HS-5 (cell line): Measurements from ENCODE around the gene UIMC1.
"Not testable (repeated sequence)": the region's sequence is repeated elsewhere in the genome, so short reads cannot be mapped to it uniquely, and the experiment has no call there.

Experiments
- DNase-seq: peaks from one replicate; pipeline ENCODE4 v3.0.0-alpha.2; 2012; ENCODE audit warnings: low read depth

Gene UIMC1

DNA sequence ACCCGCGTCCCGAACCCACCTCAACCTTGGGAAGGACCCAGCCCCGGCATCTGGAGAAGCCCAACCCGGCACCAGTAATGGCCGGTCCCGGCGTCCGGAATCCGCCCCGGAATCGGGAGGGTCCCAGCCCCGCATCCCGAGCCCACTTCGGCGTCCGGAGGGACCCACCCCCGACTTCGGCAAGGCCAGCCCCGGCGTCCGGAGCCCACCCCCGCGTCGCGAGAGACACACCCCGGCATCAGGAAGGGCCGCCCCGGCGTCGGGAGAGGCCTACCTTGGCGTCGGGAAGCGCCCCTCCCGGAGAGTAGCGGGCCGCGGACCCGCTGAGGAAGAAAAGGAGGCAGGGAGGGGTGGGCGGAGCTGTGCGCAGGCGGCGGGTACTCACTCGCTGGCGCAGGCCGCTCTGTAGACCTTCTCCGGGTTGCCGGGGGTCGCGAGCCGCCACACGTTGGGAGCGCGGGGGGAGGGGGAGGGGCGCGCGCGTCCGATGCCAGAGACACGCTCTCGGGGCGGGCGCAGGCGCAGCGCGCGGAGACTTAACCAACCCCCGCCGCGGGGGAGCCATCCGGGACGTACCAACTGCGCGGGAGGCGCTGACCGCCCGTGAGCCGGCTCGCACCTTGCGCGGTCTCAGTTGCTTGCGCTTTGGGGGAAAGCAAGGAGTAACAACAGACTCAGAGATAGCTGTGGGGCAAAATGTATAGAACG is at the start of gene UIMC1:
TSS of gene UIMC1 (minus strand) at position 515 of the 708 bp plus-strand sequence. CDS start 24,164 bp downstream, outside the sequence.
- peak; percentile 75 for DNase-seq

GRCh38 chr5:177049285-177049684 is 42.7 kb upstream of the UIMC1 start:
- no peak for DNase-seq

DNA sequence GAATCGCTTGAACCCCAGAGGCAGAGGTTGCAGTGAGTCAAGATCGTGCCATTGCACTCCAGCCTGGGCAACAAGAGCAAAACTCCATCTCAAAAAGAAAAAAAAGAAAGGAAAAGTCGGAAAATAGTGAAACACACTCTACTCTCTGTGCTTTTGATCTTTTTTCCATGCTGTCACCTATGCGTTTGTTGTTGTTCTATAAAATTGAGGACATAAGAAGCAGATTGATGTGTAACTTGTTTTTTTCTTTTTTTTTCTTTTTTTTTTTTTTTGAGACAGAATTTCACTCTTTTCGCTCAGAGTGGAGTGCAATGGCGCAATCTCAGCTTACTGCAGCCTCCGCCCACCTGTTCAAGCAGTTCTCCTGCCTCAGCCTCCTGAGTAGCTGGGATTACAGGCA is 42.0 kb upstream of the UIMC1 start:
- not testable (repeated sequence) for DNase-seq

GRCh38 chr5:177045631-177046030 is 39.1 kb upstream of the UIMC1 start:
- no peak for DNase-seq

DNA sequence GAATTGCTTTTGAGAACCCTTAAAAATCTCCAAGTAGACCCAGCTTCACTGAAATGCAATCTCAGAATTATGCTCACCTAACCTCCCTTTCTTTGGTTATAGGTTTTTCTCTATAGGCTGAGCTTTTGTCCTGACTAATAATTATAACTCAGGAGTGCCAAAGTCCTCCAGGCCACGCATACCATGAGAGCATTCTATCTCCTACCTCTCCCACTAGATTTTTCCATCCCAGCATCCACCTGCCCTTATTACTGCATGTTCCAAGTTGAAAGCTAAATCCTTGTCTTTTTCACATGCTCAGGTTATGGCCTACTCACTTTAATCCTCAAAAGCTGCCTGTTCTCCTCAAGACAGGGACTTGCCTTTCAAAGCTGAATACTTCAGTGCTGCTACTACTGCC is 38.1 kb upstream of the UIMC1 start:
- no peak for DNase-seq

GRCh38 chr5:177043958-177044357 is 37.4 kb upstream of the UIMC1 start:
- DNase-seq = no peak

- no peak for DNase-seq
These were observed 36.5 kb upstream of the UIMC1 start for GRCh38 chr5:177043114-177043513.

DNA sequence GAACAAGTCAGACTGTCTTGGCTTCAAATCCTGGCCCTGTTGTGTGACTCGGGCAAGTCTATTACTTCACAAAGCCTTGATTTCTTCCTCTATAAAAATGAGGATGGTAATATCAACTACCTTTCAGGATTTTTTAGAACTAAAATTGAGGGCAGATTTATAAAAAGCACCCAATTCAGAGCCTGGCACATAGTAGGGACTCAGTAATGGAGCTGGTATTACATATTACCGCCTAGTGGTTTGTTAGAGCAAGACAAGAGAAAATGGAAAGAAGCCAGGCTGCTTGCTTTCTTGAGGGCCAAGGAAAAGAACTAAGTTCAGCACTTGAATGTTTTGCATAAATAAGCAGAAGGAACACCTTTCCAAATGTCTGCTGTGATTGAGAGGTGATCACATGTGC is 35.4 kb upstream of the UIMC1 start:
- DNase-seq = no peak

GRCh38 chr5:177040814-177041420 is 34.3 kb upstream of the UIMC1 start:
- DNase-seq = no peak

GRCh38 chr5:177036921-177037320 is 30.3 kb upstream of the UIMC1 start:
- no peak for DNase-seq

GRCh38 chr5:177036443-177036842 is 29.9 kb upstream of the UIMC1 start:
- no peak for DNase-seq

DNA sequence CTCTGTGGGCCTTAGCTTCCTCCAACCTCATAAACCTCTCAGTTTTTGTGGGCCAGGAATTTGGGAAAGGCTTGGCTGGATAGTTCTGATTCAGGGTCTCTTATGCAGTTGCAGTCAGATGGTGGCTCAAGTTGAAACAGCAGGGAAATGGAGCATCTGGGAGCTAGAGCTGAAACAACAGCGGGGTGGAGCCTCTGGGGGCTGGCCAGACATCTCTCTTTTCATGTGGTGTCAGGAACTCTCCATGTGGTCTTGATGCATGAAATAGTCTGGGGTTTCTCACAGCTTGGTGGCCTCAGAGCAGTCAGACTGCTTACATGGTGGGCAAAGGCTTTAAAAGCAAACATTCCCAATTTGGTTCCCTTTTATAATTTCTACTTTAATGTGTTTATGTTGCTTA is 29.4 kb upstream of the UIMC1 start:
- DNase-seq = no peak

DNA sequence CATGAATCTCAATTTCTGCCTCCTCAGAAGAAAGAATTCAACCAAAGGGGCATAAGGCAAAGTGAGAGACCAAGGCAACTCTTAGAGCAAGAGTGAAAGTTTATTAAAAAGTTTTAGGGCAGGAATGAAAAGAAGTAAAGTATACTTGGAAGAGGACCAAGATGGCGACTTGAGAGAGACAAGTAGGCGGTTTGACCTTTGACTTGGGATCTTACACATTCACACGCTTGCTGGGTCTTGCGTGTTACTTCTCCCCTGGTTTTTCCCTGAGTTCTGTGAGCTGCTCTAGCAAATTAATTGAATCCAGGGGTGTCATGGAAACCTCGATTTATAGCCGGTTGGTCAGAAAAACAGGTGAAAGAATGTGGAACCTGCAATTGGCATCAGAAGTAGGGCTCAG is 22.9 kb upstream of the UIMC1 start:
- no peak for DNase-seq

GRCh38 chr5:177027665-177028064 is 21.1 kb upstream of the UIMC1 start:
- no peak for DNase-seq

DNA sequence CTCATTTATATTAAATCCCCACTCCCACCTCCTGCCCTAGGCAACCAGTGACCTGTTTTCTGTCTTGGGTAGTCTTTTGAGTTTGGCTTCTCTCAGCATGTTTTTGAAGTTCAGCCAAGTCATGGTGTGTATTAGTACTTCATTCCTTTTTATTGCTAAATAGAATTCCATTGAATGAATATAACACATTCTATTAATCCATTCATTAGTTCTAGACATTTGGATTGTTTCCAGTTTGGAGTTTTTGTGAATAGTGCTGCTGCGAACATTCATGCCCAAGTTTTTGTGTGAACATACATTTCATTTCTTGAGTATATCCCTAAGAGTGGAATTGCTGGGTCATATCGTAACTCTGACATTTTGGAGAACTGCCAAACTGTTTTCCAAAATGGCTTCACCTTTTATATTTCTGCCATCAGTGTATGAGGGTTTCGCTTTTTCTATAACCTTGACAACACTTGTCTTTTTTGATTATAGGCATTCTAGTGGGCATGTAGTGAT is 18.6 kb upstream of the UIMC1 start:
- DNase-seq = no peak

DNA sequence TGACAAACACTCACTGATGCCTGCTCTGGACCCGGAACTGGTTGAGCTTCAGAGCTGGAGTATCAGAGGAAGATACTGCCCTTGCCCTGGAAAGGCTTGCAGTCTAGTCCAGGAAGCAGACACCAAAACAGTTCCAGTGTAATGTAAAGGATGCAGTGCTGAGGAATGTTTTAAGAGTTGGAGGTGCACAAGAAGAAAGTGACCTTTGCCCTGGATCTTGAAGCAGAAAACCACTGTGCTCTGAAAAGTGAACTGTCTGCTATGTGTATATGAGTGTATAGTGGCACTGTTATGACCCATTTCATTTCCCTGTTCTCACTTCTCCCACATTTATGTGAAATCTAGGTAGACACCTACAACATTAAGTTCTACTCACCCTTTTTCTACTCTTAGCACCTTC is 18.0 kb upstream of the UIMC1 start:
- no peak for DNase-seq

DNA sequence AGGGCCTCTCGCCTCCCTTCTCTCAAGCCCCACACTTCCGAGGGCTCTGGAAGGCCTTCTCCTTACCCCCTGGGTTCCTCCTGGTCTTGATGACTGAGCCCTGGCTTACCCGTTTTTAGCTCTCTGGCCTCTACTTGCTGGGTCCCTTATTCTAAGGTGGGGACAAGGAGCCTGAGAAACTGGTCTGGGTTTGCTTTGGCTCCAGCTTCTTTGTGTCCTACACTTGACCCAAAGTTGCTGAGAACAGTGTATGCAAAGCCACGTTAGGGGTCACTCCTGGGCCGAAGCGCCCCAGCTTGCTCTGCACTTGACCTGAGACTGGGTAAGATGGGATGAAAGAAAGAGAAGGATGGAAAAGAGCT is 16.7 kb upstream of the UIMC1 start:
- DNase-seq = no peak

GRCh38 chr5:177022386-177023302 is 16.1 kb upstream of the UIMC1 start, which contains the start of gene ZNF346:
Gene ZNF346 (plus strand): TSS chr5:177022696. CDS start chr5:177022739, 43 bp downstream.
- peak; percentile 58 for DNase-seq

DNA sequence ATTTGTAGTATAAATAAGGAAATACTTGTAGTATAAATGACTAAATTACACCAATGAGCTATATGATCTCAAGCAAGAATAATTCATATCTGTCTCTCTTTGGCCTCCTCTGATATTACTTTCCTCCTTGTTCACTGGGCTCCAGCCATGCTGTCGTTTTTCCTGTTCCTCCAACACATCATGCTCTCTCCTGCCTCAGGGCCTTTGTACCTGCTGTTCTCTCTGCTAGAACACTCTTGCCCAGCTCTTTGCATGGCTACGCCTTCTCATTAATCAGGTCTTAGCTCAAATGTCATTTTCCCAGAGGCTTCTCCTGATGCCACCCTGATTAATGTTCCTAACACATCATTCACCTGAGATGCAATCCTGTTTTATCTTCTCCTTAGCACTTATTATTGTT is 13.5 kb upstream of the UIMC1 start:
- DNase-seq = no peak

GRCh38 chr5:177018341-177018740 is 11.8 kb upstream of the UIMC1 start:
- DNase-seq = no peak

GRCh38 chr5:177015156-177015555 is 8.6 kb upstream of the UIMC1 start:
- no peak for DNase-seq

- no peak for DNase-seq
These were observed 3.6 kb upstream of the UIMC1 start for GRCh38 chr5:177010153-177010552.

DNA sequence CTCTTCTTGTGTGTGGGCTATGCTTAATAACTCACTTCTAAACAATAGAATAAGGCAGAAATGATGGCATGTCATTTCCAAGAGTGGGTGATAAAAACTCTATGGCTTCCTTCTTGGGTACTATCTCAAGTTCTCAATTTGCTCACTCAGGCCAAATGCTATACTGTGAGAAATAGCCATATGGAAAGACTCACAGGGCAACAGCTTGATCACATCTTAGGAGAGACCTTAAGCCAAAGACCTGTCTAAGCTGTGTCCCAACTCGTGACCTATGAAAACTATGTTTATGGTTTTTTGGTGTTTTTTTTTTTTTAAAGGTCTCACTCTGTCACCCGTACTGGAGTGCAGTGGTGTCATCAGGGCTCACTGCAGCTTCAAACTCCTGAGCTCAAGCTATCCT is 2.1 kb upstream of the UIMC1 start:
- DNase-seq = no peak
